Measurements from ENCODE around the gene USP44. TPM values are rescaled to one million over a fixed set of nuclear protein-coding genes. Genes with fewer than 3 reads are reported as not detected.

The USP44 gene
- total RNA-seq, 2 donors from 2014 or later = 7.0 to 21.1 TPM

DNA sequence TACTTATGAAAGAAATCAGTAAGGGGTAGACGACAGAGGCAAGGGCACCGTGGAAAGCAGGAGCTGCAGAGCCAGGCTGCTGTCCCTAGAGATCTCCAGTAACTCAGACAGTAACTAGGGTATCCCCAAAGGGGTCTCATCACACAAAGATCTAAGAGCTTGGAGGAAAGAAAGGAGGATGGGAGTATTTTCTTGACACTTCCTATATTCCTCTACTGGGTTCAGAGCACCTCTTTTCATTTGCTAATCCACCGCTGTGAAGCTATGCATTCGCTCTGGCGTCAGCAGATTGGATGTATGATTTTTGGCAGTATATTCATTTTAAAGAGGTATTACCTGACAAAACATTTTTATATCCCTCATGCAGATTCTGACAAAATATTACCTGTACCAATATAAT, 12.6 kb downstream of the USP44 start:
- Histone ChIP-seq H3K4me3 (no peak overlapping the region), H3K36me3 (replicated peaks in 1 of 2; ENCODE audit: insufficient read depth in 1 of 2, low read depth in 2 of 2) (no peaks in the 10 kb centered on the region), H3K27ac (no peak overlapping the region), H3K4me1 (no peaks in the 10 kb centered on the region), H3K9me3 (no peaks in the 10 kb centered on the region), H3K27me3 (no peaks in the 10 kb centered on the region)
- ATAC-seq (no peak), DNase-seq (no peak)
- intact Hi-C loops (cut with DNase I) = loop anchor here (10.0 kb wide), 2 partner anchors 204 to 424 kb away; no protein-coding TSS in a partner anchor
- TF ChIP-seq, protein P1, sequence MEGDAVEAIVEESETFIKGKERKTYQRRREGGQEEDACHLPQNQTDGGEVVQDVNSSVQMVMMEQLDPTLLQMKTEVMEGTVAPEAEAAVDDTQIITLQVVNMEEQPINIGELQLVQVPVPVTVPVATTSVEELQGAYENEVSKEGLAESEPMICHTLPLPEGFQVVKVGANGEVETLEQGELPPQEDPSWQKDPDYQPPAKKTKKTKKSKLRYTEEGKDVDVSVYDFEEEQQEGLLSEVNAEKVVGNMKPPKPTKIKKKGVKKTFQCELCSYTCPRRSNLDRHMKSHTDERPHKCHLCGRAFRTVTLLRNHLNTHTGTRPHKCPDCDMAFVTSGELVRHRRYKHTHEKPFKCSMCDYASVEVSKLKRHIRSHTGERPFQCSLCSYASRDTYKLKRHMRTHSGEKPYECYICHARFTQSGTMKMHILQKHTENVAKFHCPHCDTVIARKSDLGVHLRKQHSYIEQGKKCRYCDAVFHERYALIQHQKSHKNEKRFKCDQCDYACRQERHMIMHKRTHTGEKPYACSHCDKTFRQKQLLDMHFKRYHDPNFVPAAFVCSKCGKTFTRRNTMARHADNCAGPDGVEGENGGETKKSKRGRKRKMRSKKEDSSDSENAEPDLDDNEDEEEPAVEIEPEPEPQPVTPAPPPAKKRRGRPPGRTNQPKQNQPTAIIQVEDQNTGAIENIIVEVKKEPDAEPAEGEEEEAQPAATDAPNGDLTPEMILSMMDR (IDR thresholded peaks at IDR 0.05) = no peak
- TF ChIP-seq POLR2A (IDR thresholded peaks at IDR 0.05) = no peak
- WGBS, 2 donors = 66 to 79% methylated on average over 5 of the region's 5 CpGs

DNA sequence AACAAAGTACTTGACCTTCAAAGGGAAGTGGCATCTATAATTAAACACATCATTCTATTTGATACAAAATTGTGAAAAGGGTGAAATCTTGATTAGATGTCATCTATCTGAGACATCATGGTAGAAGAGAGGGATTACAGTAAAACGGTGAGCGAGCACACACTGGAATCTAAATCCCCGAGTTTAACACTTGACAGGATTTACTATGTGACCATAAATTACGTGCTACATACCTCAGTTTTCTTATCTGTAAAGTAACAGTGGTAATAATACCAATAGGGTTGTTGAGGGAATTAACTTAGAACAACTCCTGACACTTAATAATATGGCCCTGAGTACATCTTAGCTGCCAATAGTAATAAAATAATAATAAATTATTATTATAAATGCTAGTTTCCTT, 13.3 kb downstream of the USP44 start:
- Histone ChIP-seq H3K4me3 (no peak overlapping the region), H3K9me3 (no peaks in the 10 kb centered on the region), H3K4me1 (no peaks in the 10 kb centered on the region), H3K36me3 (replicated peaks in 1 of 2; ENCODE audit: insufficient read depth in 1 of 2, low read depth in 2 of 2) (no peaks in the 10 kb centered on the region), H3K27me3 (no peaks in the 10 kb centered on the region), H3K27ac (no peak overlapping the region)
- TF ChIP-seq, protein P1 (IDR thresholded peaks at IDR 0.05) = no peak
- TF ChIP-seq POLR2A (IDR thresholded peaks at IDR 0.05) = no peak
- 62 to 73% methylated on average over 4 of the region's 4 CpGs for WGBS, 2 donors
- DNase-seq = no peak
- intact Hi-C loops (cut with DNase I) = loop anchor here (10.0 kb wide), 2 partner anchors 203 to 423 kb away; no protein-coding TSS in a partner anchor
- ATAC-seq = no peak

DNA sequence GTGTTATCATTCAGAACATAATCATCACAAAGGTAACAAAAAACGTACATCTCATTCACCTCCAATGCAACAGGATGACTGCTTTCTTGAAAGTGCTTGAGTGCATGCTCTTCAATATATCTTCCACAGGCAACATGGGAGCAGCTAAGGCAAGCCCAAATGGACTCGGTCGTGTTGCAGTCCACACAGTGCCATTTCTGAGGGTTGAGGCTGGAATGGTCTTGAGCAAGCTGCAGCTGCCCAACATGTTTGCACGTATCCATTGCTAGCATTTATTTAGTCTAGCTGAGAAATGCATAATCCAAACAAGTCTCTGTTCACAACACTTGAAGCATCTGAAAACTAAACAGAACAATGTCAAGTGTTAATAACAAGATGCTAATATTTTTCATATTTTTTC, 17.3 kb downstream of the USP44 start:
- ATAC-seq = no peak

DNA sequence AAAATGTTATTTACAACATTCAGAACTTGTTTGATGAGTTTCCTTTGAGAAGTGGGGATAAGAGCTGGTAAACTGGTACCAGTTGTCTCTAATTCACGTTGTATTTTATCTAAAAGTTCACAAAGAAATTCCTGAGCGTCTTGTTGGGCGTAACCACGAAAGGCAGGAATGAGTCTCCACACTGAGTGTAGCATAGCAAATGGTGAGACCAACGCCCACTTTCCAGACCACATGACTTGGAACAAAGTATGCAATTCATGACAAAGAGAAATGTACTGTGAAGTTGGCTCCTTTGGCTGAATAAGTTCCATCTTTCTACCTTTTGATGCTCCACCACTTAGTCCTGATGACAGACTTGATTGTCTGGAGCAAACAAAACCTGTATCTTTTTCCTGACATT, 18.4 kb downstream of the USP44 start:
- WGBS, 2 donors = 57 to 69% methylated on average over 5 of the region's 5 CpGs
- no peak for ATAC-seq
- no peak for DNase-seq
- Histone ChIP-seq H3K9me3 (no peaks in the 10 kb centered on the region), H3K27me3 (no peaks in the 10 kb centered on the region), H3K27ac (no peak overlapping the region), H3K4me3 (no peak overlapping the region), H3K4me1 (no peaks in the 10 kb centered on the region), H3K36me3 (replicated peaks in 1 of 2; ENCODE audit: insufficient read depth in 1 of 2, low read depth in 2 of 2) (peaks cover 0 to 2% of the 10 kb centered on the region in 2 donors)
- TF ChIP-seq, protein P1 (IDR thresholded peaks at IDR 0.05) = no peak
- TF ChIP-seq POLR2A (IDR thresholded peaks at IDR 0.05) = no peak
- intact Hi-C loops (cut with DNase I) = loop anchor here (10.0 kb wide), 2 partner anchors 198 to 418 kb away; no protein-coding TSS in a partner anchor

More for the DNA sequence above, 17.3 kb downstream of the USP44 start:
- no peak overlapping the region for H3K27ac ChIP-seq
- H3K4me1 ChIP-seq = no peaks in the 10 kb centered on the region
- DNase-seq = no peak
- H3K36me3 ChIP-seq (replicated peaks in 1 of 2; ENCODE audit: insufficient read depth in 1 of 2, low read depth in 2 of 2) = peaks cover 0 to 2% of the 10 kb centered on the region in 2 donors
- intact Hi-C loops (cut with DNase I) = loop anchor here (10.0 kb wide), 2 partner anchors 199 to 419 kb away; no protein-coding TSS in a partner anchor
- no peaks in the 10 kb centered on the region for H3K27me3 ChIP-seq
- 69 to 70% methylated on average over 4 of the region's 4 CpGs for WGBS, 2 donors
- TF ChIP-seq, protein P1 (IDR thresholded peaks at IDR 0.05) = no peak
- TF ChIP-seq POLR2A (IDR thresholded peaks at IDR 0.05) = no peak
- no peak overlapping the region for H3K4me3 ChIP-seq
- H3K9me3 ChIP-seq = no peaks in the 10 kb centered on the region

DNA sequence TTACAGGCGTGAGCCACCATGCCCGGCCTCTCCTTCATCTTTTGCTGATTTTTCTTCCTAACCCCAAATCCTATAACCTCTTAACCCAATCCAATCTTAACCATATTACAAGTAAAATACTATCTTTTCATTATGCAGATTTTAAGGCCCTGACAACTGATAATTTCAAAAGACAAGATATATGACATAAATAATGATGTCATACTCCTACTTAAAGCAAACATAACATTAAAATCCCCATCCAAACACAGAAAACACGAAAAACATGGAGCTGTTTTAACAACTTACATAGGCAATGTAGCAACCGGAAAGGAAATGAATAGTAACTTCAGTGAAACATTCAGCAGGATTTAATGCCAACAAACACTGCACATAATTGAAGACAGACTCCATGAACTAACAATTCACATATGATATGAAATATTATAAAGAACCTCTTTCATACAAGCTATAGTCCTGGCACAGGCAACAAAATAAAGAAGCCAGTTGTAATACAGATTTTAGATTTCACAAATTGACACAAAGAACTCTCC, 21.5 kb downstream of the USP44 start:
- H3K9me3 ChIP-seq = no peaks in the 10 kb centered on the region
- DNase-seq = no peak
- H3K27ac ChIP-seq = no peak overlapping the region
- WGBS, 2 donors = 89 to 93% methylated on average over 4 of the region's 4 CpGs
- H3K4me3 ChIP-seq = no peak overlapping the region
- no peaks in the 10 kb centered on the region for H3K4me1 ChIP-seq
- no peak for ATAC-seq
- no peaks in the 10 kb centered on the region for H3K27me3 ChIP-seq
- H3K36me3 ChIP-seq (replicated peaks in 1 of 2; ENCODE audit: insufficient read depth in 1 of 2, low read depth in 2 of 2) = peaks cover 0 to 2% of the 10 kb centered on the region in 2 donors
- TF ChIP-seq POLR2A (IDR thresholded peaks at IDR 0.05) = no peak
- TF ChIP-seq, protein P1 (IDR thresholded peaks at IDR 0.05) = no peak
- intact Hi-C loops (cut with DNase I) = loop anchor here (10.0 kb wide), 2 partner anchors 195 to 415 kb away; no protein-coding TSS in a partner anchor

Data from body of pancreas (tissue), 4 donors.